Measurements from ENCODE around the gene MX1. TPM values are rescaled to one million over a fixed set of nuclear protein-coding genes. Genes with fewer than 3 reads are reported as not detected.

Gene MX1
- total RNA-seq = 10 to 100 TPM; 27.3 to 82.2 (median 61.9) TPM

- H3K27me3 ChIP-seq = no peaks in the 10 kb centered on the region
- in situ Hi-C loops (cut with MboI; ENCODE audit: low pct_ligation_motif_present in 1 of 4, low pct_unique_long_range_greater_than_20kb in 1 of 4, low sequenced_read_pairs in 3 of 4) = no loop called here
- peak within 1 kb of the TSS; percentile 34 to 71 (median 50) for H3K4me3 ChIP-seq
- 1% methylated on average over 62 of the region's 65 CpGs; no CpG with 5 or more reads in 1 of the 2 donors for WGBS, 2 donors (ENCODE audit: low coverage in 1 of 2)
- peak; percentile 91 for DNase-seq
- intact Hi-C loops (cut with DNase I; ENCODE audit: low total_unique reads) = no loop called here
- peak within 1 kb of the TSS; percentile 45 to 77 (median 66) for H3K27ac ChIP-seq
- H3K9me3 ChIP-seq = no peaks in the 10 kb centered on the region
- peaks cover 4 to 22% (median 12%) of the 10 kb centered on the region in 4 donors for H3K4me1 ChIP-seq
- H3K36me3 ChIP-seq = peaks cover 0 to 5% (median 0%) of the 10 kb centered on the region in 4 donors
- TF ChIP-seq POLR2AphosphoS5 (IDR thresholded peaks at IDR 0.05) (peak; percentile 82 to 94 (median 94)), CTCF (IDR thresholded peaks at IDR 0.05) (no peak), POLR2A (IDR thresholded peaks at IDR 0.05) (peak; percentile 93)
Observed at GRCh38 chr21:41425954-41426675, at the start of gene MX1. Gene MX1 (plus strand): TSS chr21:41426239. CDS start chr21:41432071, 5,832 bp downstream.

GRCh38 chr21:41377715-41378114, 48.3 kb upstream of the MX1 start:
- no peak for DNase-seq
- H3K27me3 ChIP-seq = no peaks in the 10 kb centered on the region
- H3K27ac ChIP-seq = no peak overlapping the region
- TF ChIP-seq POLR2AphosphoS5 (IDR thresholded peaks at IDR 0.05) (no peak), CTCF (IDR thresholded peaks at IDR 0.05) (no peak), POLR2A (IDR thresholded peaks at IDR 0.05) (no peak)
- H3K9me3 ChIP-seq = no peaks in the 10 kb centered on the region
- H3K36me3 ChIP-seq = no peaks in the 10 kb centered on the region
- intact Hi-C loops (cut with DNase I; ENCODE audit: low total_unique reads) (no loop called here), in situ Hi-C loops (cut with MboI; ENCODE audit: low pct_ligation_motif_present in 1 of 4, low pct_unique_long_range_greater_than_20kb in 1 of 4, low sequenced_read_pairs in 3 of 4) (no loop called here)
- 90% methylated on average over 13 of the region's 16 CpGs; no CpG with 5 or more reads in 1 of the 2 donors for WGBS, 2 donors (ENCODE audit: low coverage in 1 of 2)
- no peaks in the 10 kb centered on the region for H3K4me1 ChIP-seq
- no peak overlapping the region for H3K4me3 ChIP-seq

GRCh38 chr21:41378849-41379248, 47.2 kb upstream of the MX1 start:
- intact Hi-C loops (cut with DNase I; ENCODE audit: low total_unique reads) = no loop called here
- no peak for DNase-seq

GRCh38 chr21:41379901-41380300, 46.1 kb upstream of the MX1 start:
- H3K4me1 ChIP-seq = no peaks in the 10 kb centered on the region
- DNase-seq = no peak
- no peaks in the 10 kb centered on the region for H3K9me3 ChIP-seq
- 80 to 93% methylated on average over 1 to 12 of the region's 12 CpGs for WGBS, 2 donors (ENCODE audit: low coverage in 1 of 2)
- no peak overlapping the region for H3K27ac ChIP-seq
- TF ChIP-seq EP300 (IDR thresholded peaks at IDR 0.05; ENCODE audit: low read depth) = no peak
- TF ChIP-seq CTCF (IDR thresholded peaks at IDR 0.05) = no peak
- TF ChIP-seq POLR2A (IDR thresholded peaks at IDR 0.05) = no peak
- TF ChIP-seq POLR2AphosphoS5 (IDR thresholded peaks at IDR 0.05) = no peak
- no peak overlapping the region for H3K4me3 ChIP-seq
- in situ Hi-C loops (cut with MboI; ENCODE audit: low pct_ligation_motif_present in 1 of 4, low pct_unique_long_range_greater_than_20kb in 1 of 4, low sequenced_read_pairs in 3 of 4) = no loop called here
- no peaks in the 10 kb centered on the region for H3K27me3 ChIP-seq
- no peaks in the 10 kb centered on the region for H3K36me3 ChIP-seq
- intact Hi-C loops (cut with DNase I; ENCODE audit: low total_unique reads) = no loop called here

More at GRCh38 chr21:41378849-41379248, 47.2 kb upstream of the MX1 start:
- Histone ChIP-seq H3K27me3 (no peaks in the 10 kb centered on the region), H3K4me1 (no peaks in the 10 kb centered on the region), H3K9me3 (no peaks in the 10 kb centered on the region), H3K36me3 (no peaks in the 10 kb centered on the region), H3K27ac (no peak overlapping the region), H3K4me3 (no peak overlapping the region)
- in situ Hi-C loops (cut with MboI; ENCODE audit: low pct_ligation_motif_present in 1 of 4, low pct_unique_long_range_greater_than_20kb in 1 of 4, low sequenced_read_pairs in 3 of 4) = no loop called here
- 73 to 100% methylated on average over 1 to 8 of the region's 8 CpGs for WGBS, 2 donors (ENCODE audit: low coverage in 1 of 2)
- TF ChIP-seq POLR2A (IDR thresholded peaks at IDR 0.05) (no peak), CTCF (IDR thresholded peaks at IDR 0.05) (peak in 1 of 5 experiments; percentile 5)
